HCEC 1CT (cell line): ENCODE data around the gene CCBE1.

Experiments used
- DNase-seq: peaks from one replicate; pipeline ENCODE4 v3.0.0-alpha.2; 2017

Gene CCBE1

GRCh38 chr18:59481436-59481835, 215.8 kb downstream of the CCBE1 start:
- no peak for DNase-seq

DNA sequence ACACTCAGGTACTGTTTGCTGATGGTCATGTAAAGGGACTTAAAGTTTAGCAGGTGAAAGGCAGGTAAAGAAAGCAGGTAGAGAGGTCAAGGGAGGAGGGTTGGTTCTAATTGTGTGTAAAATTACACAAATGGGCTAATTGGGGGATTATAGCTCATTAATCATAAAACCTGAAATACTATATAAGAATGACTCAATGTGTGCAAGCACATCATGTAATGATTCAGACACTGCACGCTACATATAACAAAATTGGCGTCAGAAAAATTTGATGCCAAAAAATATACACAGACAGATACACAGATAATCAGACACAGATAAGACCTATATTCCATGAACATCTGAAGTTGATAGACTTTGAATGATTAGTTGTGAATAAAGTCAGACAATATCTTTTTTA, 217.4 kb downstream of the CCBE1 start:
- no peak for DNase-seq

DNA sequence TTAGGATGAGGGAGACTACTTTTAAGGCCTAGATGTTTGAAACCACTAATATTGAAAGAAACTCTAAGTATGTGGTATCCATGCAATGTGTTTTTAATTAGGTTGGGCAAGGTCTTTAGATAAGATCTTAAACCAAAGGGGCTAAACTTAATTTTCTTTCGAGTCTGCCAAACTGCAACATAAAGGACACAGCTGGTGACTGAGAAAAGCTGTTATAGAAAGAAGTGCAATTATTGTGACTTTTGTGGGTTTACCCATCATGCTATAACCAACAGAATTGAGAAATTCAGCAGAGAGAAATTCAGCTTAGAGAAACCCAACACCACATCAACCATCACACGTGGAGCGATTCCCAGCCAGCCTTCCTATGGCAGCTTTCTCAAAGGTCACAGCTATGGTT, 218.6 kb downstream of the CCBE1 start:
- DNase-seq, result no peak

DNA sequence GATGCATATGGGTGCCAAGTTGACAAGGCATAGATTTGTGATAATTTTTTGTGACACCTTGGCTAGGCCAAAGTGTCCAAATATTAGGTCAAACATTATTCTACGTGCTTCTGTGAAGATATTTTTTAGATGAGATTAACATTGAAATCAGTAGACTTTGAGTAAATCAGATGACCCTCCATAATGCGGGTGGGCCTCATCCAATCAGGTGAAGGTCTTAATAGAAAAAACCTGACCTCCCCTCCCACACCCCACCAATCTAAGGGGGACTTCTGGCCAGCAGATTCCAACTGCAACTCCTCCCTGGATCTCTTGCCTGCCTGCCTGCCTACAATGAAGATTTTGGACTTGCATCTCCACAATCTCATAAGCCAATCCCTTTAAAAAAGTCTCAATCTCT, 219.4 kb downstream of the CCBE1 start:
- no peak for DNase-seq

DNA sequence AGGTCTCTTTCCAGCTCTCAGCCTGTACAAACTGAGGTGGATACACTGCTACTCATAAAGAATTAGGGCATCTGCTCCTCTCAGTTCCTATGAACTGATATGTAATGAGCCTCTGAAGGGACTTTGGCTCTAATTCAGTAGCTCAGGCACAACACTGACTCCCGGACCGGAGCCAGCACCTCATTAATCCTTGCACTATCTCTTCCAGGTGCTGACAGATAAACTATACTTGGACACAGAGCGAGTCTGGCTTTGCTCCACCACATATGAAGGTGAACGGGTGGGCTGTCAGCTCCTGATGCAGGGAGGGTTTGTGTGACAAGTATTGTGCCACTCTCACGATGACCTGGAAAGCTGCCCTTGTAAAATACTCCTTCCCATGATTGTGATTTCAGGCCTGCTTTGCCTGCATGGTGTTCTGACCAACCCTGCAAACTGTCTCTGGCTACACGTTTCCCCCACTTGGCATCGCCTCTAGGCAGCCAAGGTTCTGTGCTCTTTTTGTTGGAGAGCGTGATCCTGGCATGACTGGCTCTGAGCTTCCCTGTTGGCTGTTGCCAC, 226.6 kb downstream of the CCBE1 start:
- DNase-seq, result no peak

- DNase-seq, result no peak
These were observed 227.6 kb downstream of the CCBE1 start for GRCh38 chr18:59469463-59470180.

DNA sequence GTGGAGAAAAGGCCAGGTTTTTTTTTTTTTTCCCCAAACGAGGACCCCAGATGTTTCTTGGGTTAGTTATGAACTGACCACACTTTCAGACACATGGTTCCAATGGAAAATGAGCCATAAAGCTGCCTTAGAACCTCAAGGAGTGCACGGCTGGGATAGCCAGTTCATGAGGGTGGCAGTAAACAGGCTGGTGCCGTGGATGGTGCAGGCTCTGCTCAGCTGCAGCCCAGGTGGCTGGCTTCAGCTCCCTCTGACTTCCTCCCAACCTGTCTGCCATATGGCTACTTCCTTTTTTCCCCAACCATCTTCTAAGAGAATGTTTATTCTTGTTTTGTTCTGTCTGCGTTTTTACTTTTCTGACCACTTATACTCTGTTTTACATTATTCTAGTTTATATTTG, 228.4 kb downstream of the CCBE1 start:
- DNase-seq, result no peak

DNA sequence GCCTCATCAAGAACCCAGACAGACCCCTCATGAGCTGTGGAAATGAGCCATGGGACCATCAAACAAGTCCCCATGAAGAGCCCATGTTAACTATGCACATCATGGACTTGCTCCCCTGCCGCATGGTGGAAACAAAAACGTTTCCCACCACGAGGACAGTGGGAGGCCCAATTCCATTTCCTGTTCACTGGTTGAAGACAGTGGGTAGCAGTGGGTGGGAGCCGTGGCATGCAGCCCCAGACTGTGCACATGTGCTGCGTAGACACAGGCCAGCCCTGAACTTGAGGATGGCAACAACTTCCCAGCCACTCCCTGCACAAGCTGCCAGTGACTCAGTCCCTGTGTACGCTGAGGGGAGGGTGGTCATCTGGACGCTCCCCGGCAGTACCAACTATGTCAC, 229.7 kb downstream of the CCBE1 start:
- no peak for DNase-seq

GRCh38 chr18:59466980-59467379, 230.2 kb downstream of the CCBE1 start:
- no peak for DNase-seq

GRCh38 chr18:59464486-59464885, 232.7 kb downstream of the CCBE1 start:
- DNase-seq, result no peak

GRCh38 chr18:59461171-59461570, 236.1 kb downstream of the CCBE1 start:
- DNase-seq, result no peak

DNA sequence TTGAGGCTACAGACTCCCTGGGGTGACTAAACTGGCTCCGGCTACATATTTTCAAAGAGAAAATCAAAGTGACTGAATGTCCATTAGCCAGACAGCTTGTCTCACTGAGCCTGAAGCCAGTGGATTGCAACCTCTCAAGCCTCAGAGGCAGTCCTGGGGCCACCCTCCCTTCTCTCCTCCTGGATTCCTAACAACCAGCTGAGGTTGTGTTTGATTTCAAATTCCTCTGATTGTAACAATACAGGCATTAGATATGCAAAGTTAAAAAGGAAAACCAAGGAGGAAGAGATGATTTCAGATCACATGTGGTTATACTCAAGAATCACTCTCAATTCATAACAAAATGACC, 237.2 kb downstream of the CCBE1 start:
- no peak for DNase-seq

GRCh38 chr18:59459369-59460071, 237.7 kb downstream of the CCBE1 start:
- DNase-seq, result peak; percentile 67

DNA sequence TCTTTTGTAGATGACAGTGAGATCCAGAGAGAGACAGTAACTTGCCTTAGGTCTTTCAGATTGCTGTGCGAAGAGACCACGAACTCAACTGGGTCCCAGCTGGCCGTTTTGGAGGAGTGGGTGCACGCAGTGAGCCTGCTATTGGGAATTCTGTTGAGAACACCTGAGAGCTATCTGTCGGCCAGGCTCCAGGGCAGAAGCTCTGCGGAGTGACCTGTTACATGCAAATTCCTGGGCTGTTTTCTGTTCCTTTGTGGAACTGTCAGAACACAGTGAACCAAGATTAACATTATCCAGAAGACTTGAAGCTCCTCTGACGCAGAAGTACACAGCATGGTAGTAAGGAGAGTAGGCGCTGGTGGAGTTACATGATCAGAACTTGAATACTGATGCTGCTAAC, 238.6 kb downstream of the CCBE1 start:
- no peak for DNase-seq

- DNase-seq, result no peak
These were observed 240.6 kb downstream of the CCBE1 start for GRCh38 chr18:59456657-59457056.

- DNase-seq, result no peak
These were observed 241.4 kb downstream of the CCBE1 start for GRCh38 chr18:59455728-59456276.

DNA sequence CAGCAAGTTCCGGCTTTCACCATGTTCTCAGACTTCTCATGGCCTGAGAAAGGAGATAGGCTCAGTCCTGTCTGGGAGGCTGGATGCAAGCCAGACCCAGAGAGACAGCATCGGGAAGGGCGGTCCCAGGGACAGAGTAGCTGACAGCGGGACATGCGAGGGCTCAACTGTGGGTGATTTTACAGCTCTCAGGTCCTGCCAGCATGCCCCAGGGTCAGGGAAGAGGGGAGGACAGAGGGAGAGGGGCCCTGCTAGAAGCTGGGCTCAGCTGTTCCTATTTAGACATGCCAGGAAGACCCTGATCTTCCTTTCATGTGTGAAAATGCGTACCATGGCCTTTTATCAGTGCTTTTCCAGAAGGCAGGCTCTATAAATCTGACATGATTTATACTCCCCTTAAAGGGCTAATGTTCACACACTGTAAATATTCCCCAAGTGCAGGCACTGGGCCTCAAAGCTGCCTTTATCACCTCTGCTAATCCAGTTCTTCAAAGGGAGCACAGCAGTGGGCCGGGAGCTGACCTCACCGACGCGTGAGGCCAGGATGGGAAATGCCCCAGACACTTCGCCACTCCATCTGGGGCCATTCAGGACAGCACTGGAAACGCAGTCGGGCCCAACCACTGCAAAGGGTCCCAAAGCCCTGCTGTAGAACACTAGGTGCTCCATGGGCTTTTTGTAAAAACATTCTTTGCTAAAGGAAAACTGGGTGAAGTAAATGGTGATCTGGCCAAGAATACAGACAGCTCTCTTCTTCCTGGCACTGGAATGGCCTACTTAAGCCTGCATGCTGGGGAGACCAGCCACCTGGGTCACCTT, 242.1 kb downstream of the CCBE1 start:
- DNase-seq, result no peak

DNA sequence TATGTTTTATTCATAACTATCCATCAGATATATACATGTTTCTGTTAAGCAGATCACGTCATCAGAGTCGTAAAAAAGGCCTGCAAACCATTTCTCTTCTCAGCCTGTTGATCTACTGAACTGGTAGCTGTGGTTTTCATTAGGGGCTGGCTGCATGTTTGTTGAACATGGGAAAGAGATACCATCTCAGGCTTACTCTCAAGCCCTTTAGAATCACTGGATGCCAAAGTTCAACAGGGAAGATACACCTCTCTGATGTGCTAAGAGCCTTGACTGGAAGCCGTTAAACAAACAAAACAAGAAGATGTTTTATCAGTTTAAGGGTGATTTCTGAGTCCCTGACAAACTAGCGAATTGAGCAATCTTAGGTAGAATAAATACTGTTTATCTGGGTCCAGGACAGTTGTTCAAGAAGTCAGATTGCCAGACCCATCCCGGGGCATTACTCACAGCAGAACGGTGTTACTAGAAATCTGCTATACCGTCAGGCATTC, 243.7 kb downstream of the CCBE1 start:
- no peak for DNase-seq

DNA sequence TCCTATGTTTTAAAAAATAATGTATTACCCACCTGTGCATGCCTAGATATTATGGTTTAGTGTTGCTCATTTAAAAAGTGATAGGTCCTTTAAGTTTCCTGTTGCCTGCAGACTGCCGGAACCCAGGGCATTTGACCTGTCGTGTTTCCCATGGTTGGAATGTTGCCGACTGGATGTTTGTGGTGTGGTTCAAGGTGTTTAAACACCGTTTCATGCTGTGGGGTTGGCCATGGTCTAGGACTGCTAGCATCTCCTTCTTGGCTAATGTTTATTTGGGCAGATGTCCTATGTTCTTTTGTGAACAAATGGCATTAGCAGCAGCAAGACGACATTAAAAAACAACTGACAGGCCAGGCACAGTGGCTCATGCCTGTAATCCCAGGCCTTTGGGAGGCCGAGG, 245.3 kb downstream of the CCBE1 start:
- no peak for DNase-seq

DNA sequence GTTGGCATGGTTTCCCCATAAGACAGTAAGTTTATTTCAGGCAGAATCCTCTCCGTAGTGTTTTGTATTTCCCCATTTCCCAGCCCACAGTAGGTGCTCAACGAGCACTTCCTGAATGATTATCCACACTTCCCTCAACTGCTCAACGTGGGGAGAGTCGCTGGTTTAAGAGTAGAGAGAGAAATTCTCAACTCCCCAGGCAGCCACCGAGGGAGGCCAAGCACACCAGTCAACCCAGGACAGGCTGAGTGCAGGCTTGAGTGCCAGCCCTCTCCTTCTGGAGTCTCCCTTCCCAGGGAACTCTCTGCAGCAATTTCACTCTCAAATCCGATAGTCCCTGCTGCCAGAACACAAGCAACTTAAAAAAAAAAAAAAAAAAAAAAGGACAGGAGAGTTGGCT, 246.2 kb downstream of the CCBE1 start:
- DNase-seq, result no peak

GRCh38 chr18:59448546-59448945, 248.7 kb downstream of the CCBE1 start:
- peak; percentile 24 for DNase-seq

- peak; percentile 5 for DNase-seq
These were observed 251.2 kb downstream of the CCBE1 start for GRCh38 chr18:59446012-59446411.
